ENCODE measurements around the gene ITFG1. TPM values are rescaled to one million over a fixed set of nuclear protein-coding genes. Genes with fewer than 3 reads are reported as not detected.
A peak's percentile ranks its signal among the peaks of the same experiment; 100 is the strongest.

ITFG1 gene
- total and polyA plus RNA-seq, 9 of the 15 experiments (the other 6 are each of a cell fraction or from before 2014, with no cell fraction given): 17.1 to 83.5 (median 35.8) TPM

DNA sequence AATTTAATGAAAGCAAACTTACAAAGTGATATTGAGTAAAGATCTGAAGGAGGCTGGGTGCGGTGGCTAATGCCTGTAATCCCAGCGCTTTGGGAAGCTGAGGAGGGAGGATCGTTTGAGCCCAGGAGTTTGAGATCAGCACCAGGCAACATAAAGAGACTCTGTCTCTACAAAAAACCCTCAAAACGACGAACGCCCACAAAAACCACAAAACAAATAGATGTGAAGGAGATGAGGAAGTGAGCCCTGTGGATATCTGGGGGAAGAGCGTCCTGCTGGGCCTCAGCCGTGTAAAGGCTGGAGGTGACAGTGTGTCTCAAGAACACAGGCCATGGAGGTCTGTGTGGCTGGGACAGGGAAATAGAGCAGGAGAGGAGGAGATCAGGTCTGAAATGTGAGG lies 68.8 kb downstream of the ITFG1 start (continued):
- TF ChIP-seq NR4A1 (CRISPR knock-in tag; IDR thresholded peaks at IDR 0.05) (no peak), NR4A1 (tag; IDR thresholded peaks at IDR 0.05) (no peak), XRCC5 (IDR thresholded peaks at IDR 0.05; ENCODE audit: low read depth, low read length) (no peak), NFXL1 (CRISPR knock-in tag; IDR thresholded peaks at IDR 0.05) (no peak), RAD21 (CRISPR knock-in tag; conservative IDR thresholded peaks at IDR 0.05 in 1 of 2, IDR thresholded peaks at IDR 0.05 in 1 of 2) (peak in 1 of 2 experiments; percentile 29; a peak in 2 of 4 replicates), ZNF146 (CRISPR knock-in tag; IDR thresholded peaks at IDR 0.05; ENCODE audit: unreplicated experiment) (no peak), PRMT5 (CRISPR knock-in tag; IDR thresholded peaks at IDR 0.05) (no peak), MBD2 (IDR thresholded peaks at IDR 0.05; ENCODE audit: borderline replicate concordance, low read depth) (no peak), HLTF (IDR thresholded peaks at IDR 0.05) (no peak), MED1 (CRISPR knock-in tag; IDR thresholded peaks at IDR 0.05; ENCODE audit: borderline replicate concordance) (no peak), ZNF133 (CRISPR knock-in tag; IDR thresholded peaks at IDR 0.05) (no peak)
- TF ChIP-seq, protein P1, sequence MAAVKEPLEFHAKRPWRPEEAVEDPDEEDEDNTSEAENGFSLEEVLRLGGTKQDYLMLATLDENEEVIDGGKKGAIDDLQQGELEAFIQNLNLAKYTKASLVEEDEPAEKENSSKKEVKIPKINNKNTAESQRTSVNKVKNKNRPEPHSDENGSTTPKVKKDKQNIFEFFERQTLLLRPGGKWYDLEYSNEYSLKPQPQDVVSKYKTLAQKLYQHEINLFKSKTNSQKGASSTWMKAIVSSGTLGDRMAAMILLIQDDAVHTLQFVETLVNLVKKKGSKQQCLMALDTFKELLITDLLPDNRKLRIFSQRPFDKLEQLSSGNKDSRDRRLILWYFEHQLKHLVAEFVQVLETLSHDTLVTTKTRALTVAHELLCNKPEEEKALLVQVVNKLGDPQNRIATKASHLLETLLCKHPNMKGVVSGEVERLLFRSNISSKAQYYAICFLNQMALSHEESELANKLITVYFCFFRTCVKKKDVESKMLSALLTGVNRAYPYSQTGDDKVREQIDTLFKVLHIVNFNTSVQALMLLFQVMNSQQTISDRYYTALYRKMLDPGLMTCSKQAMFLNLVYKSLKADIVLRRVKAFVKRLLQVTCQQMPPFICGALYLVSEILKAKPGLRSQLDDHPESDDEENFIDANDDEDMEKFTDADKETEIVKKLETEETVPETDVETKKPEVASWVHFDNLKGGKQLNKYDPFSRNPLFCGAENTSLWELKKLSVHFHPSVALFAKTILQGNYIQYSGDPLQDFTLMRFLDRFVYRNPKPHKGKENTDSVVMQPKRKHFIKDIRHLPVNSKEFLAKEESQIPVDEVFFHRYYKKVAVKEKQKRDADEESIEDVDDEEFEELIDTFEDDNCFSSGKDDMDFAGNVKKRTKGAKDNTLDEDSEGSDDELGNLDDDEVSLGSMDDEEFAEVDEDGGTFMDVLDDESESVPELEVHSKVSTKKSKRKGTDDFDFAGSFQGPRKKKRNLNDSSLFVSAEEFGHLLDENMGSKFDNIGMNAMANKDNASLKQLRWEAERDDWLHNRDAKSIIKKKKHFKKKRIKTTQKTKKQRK (IDR thresholded peaks at IDR 0.05; ENCODE audit: borderline replicate concordance, low read depth, low read length): no peak
- TF ChIP-seq, protein P2, sequence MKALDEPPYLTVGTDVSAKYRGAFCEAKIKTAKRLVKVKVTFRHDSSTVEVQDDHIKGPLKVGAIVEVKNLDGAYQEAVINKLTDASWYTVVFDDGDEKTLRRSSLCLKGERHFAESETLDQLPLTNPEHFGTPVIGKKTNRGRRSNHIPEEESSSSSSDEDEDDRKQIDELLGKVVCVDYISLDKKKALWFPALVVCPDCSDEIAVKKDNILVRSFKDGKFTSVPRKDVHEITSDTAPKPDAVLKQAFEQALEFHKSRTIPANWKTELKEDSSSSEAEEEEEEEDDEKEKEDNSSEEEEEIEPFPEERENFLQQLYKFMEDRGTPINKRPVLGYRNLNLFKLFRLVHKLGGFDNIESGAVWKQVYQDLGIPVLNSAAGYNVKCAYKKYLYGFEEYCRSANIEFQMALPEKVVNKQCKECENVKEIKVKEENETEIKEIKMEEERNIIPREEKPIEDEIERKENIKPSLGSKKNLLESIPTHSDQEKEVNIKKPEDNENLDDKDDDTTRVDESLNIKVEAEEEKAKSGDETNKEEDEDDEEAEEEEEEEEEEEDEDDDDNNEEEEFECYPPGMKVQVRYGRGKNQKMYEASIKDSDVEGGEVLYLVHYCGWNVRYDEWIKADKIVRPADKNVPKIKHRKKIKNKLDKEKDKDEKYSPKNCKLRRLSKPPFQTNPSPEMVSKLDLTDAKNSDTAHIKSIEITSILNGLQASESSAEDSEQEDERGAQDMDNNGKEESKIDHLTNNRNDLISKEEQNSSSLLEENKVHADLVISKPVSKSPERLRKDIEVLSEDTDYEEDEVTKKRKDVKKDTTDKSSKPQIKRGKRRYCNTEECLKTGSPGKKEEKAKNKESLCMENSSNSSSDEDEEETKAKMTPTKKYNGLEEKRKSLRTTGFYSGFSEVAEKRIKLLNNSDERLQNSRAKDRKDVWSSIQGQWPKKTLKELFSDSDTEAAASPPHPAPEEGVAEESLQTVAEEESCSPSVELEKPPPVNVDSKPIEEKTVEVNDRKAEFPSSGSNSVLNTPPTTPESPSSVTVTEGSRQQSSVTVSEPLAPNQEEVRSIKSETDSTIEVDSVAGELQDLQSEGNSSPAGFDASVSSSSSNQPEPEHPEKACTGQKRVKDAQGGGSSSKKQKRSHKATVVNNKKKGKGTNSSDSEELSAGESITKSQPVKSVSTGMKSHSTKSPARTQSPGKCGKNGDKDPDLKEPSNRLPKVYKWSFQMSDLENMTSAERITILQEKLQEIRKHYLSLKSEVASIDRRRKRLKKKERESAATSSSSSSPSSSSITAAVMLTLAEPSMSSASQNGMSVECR (CRISPR knock-in tag; IDR thresholded peaks at IDR 0.05): no peak
- TF ChIP-seq, protein P3, sequence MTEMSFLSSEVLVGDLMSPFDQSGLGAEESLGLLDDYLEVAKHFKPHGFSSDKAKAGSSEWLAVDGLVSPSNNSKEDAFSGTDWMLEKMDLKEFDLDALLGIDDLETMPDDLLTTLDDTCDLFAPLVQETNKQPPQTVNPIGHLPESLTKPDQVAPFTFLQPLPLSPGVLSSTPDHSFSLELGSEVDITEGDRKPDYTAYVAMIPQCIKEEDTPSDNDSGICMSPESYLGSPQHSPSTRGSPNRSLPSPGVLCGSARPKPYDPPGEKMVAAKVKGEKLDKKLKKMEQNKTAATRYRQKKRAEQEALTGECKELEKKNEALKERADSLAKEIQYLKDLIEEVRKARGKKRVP (CRISPR knock-in tag; IDR thresholded peaks at IDR 0.05): no peak
- TF ChIP-seq, protein P4, sequence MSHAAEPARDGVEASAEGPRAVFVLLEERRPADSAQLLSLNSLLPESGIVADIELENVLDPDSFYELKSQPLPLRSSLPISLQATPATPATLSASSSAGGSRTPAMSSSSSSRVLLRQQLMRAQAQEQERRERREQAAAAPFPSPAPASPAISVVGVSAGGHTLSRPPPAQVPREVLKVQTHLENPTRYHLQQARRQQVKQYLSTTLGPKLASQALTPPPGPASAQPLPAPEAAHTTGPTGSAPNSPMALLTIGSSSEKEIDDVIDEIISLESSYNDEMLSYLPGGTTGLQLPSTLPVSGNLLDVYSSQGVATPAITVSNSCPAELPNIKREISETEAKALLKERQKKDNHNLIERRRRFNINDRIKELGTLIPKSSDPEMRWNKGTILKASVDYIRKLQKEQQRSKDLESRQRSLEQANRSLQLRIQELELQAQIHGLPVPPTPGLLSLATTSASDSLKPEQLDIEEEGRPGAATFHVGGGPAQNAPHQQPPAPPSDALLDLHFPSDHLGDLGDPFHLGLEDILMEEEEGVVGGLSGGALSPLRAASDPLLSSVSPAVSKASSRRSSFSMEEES (CRISPR knock-in tag; IDR thresholded peaks at IDR 0.05): no peak
- TF ChIP-seq, protein P5, sequence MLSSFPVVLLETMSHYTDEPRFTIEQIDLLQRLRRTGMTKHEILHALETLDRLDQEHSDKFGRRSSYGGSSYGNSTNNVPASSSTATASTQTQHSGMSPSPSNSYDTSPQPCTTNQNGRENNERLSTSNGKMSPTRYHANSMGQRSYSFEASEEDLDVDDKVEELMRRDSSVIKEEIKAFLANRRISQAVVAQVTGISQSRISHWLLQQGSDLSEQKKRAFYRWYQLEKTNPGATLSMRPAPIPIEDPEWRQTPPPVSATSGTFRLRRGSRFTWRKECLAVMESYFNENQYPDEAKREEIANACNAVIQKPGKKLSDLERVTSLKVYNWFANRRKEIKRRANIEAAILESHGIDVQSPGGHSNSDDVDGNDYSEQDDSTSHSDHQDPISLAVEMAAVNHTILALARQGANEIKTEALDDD (IDR thresholded peaks at IDR 0.05): no peak
